GM12874 (cell line): ENCODE measurements around the gene KCNJ13.

Experiments
- TF ChIP-seq, protein P1 (sequence below): IDR thresholded peaks from 2 replicates; pipeline ENCODE4 v1.5.1; 2011; ENCODE audit warnings: low read depth, mild to moderate bottlenecking, control low read depth, low read length, moderate library complexity; ENCODE audit not compliant: insufficient read depth

Gene KCNJ13

DNA sequence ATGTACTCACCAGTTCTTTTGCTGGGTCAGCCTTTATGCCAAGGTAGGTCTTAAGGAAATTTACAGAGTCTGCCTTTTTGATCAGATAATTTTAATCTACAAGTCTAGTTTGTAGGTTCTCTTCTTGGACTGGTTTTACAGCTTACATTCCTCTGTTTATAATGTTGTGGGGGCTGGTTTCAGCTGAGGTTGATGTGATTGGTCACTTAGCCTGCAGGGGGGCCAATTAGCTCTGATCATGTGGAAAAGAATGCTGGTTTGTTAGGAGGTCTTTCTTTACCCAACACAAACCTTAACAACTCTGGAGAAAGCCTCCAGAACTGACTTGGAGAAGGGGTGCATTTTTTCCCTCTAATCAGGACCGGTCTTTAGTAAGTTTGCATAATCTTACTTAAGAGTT lies at the start of gene KCNJ13:
Gene KCNJ13 (minus strand): TSS at position 131 of the 400 bp plus-strand sequence. CDS start 5,203 bp downstream, outside the sequence.
- TF ChIP-seq, protein P1, sequence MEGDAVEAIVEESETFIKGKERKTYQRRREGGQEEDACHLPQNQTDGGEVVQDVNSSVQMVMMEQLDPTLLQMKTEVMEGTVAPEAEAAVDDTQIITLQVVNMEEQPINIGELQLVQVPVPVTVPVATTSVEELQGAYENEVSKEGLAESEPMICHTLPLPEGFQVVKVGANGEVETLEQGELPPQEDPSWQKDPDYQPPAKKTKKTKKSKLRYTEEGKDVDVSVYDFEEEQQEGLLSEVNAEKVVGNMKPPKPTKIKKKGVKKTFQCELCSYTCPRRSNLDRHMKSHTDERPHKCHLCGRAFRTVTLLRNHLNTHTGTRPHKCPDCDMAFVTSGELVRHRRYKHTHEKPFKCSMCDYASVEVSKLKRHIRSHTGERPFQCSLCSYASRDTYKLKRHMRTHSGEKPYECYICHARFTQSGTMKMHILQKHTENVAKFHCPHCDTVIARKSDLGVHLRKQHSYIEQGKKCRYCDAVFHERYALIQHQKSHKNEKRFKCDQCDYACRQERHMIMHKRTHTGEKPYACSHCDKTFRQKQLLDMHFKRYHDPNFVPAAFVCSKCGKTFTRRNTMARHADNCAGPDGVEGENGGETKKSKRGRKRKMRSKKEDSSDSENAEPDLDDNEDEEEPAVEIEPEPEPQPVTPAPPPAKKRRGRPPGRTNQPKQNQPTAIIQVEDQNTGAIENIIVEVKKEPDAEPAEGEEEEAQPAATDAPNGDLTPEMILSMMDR = no peak

DNA sequence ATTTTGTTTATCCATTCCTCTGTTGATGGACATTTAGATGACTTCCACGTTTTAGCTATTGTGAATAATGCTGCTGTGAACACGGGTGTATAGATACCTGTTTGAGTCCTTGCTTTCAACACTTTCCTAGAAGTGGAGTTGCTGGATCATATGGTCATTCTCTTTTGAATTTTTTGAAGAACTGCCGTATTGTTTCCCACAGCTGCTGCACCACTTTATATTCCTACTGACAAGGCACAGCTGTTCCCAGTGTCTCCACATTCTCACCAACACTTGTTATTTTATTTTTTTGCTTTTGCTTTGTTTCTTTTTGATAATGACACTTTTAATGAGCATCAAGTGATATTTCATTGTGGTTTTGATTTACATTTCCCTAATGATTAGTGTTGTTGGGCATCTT lies 41.4 kb upstream of the KCNJ13 start:
- TF ChIP-seq, protein P1 = no peak

DNA sequence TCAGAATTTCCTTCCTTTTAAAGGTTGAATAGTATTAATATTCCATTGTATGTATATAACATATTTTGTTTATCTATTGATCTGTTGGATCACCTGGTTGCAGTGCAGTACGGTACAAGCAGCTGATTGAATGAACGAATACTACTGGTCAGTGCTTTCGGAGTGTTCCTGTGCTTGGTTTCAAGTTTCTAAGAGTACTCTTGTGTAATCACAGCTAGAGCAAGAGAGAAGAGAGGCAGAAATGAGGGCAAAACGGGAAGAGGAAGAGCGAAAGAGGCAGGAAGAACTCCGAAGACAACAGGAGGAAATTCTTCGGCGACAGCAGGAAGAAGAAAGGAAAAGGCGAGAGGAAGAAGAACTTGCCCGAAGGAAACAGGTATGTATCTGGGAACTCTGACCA lies 40.3 kb upstream of the KCNJ13 start:
- TF ChIP-seq, protein P1 = no peak

DNA sequence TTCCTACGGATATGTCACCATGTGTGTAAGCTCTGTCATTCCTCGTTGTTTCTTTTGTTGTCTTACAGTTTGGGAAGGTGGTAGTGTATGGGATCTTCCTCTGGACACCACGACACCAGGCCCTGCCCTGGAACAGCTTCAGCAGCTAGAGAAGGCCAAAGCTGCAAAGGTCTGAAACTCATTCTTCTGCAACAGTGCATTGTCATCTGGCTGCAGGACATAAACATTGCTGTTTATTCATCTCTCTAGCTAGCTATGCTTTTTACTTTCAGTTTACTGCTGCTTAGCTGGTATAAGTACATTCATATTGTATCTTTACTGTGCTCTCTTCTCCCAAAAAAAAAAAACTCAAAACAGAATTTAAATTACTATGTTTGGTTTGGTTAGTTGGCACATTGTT lies 39.2 kb upstream of the KCNJ13 start:
- TF ChIP-seq, protein P1 = no peak

DNA sequence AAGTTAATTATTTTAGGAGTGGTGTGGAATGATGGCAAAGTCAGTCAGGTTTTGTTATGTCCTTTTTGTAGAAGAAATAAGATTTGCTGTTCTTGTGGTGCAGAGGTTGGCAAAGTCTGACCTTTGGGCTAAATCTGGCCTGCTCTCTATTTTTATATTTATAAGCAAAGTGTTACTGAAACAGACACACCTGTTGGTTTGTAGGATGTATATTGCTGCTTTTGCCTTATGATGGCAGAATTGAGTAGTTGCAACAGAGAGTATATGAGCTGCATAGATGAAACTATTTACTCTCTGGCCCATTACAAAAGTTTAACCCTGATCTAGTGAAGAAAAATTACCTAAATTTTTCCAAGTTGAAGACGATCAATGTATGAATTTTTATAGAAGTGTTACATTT lies 34.1 kb upstream of the KCNJ13 start:
- TF ChIP-seq, protein P1 = no peak

DNA sequence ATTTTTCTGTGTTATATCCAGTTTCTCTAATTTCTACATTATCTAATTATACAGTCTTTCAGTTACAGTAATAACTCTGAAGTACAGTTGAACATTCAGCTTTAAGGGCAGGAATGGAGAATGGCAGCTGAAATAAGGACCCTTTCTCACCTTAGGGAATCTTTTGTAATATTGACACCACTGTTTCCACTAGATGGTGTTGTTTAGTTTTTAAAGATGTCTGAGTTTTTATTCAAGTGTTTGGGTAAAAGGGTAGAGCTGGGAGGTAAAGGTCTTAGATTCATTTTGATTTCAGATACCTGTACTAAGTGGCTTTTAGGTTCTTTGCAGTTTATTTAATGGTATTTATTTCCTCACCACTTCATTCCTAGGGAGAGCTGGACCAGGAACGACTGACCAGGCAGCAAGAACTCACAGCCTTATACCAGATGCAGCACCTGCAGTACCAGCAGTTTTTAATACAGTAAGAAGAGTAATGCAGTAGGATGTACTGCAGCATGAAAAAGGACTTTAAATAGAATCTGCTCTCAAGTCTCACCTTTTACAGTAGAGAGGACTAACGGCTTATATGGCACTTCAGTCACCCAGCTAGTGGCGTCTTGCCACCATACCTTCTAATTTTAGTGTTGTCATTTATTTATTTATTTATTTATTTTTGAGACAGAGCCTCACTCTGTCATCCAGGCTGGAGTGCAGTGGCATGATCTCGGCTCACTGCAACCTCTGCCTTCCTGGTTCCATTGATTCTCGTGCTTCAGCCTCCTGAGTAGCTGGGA lies 33.2 kb upstream of the KCNJ13 start:
- TF ChIP-seq, protein P1 = no peak

DNA sequence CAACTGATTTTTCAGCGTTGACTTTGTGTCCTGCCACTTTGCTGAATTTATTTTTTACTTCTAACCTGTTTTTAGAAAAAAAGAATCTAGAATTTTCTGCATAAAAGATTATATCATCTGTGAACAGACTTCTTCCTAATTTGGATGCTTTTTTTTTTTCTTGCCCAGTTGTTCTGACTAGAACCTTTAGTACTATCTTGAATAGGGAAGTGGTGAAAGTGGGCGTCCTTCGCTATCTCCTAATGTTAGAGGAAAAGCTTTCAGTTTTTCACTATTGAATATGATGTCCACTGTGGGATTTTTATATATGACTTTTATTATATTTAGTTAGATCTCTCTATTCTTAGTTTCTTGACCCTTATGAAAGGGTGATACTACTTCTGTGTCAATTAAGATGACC lies 25.7 kb upstream of the KCNJ13 start:
- TF ChIP-seq, protein P1 = no peak

DNA sequence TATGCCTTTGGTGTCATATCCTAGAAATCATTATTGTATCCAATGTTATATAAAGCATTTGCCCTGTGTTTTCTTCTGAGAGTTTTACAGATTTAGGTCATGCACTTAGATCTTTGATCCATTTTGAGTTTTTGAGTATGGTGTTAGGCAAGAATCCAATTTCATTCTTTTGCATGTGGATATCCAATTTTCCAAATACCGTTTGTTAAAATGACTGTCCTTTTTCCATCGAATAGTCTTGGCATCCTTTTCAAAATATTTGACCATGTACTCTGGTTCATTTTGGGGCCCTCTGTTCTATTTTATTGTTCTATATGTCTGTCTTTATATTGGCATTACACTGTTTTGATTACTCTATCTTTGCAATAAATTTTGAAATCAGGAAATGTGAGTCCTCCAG lies 23.8 kb upstream of the KCNJ13 start:
- TF ChIP-seq, protein P1 = no peak
